GM12872 (cell line): ENCODE data around the gene DRAM1.

Experiments used
- CTCF ChIP-seq: IDR thresholded peaks from 3 replicates; pipeline ENCODE4 v1.5.1; 2011; ENCODE audit warnings: low read depth, mild to moderate bottlenecking, low read length, moderate library complexity; ENCODE audit not compliant: insufficient read depth

Gene DRAM1

GRCh38 chr12:101855364-101855884 is 22.0 kb upstream of the DRAM1 start:
- TF ChIP-seq CTCF: no peak

GRCh38 chr12:101855976-101856375 is 21.4 kb upstream of the DRAM1 start:
- TF ChIP-seq CTCF: no peak

- TF ChIP-seq CTCF: no peak
Observed at GRCh38 chr12:101857043-101857558, 20.3 kb upstream of the DRAM1 start.

- no peak for TF ChIP-seq CTCF
Observed at GRCh38 chr12:101858361-101858760, 19.0 kb upstream of the DRAM1 start.

- no peak for TF ChIP-seq CTCF
Observed at GRCh38 chr12:101859664-101860607, 17.4 kb upstream of the DRAM1 start.

GRCh38 chr12:101862245-101862644 is 15.1 kb upstream of the DRAM1 start:
- TF ChIP-seq CTCF: no peak

- no peak for TF ChIP-seq CTCF
Observed at GRCh38 chr12:101863981-101864380, 13.4 kb upstream of the DRAM1 start.
